KOPT-K1 (cell line): ENCODE data around the gene TGFBRAP1.
A peak's percentile ranks its signal among the peaks of the same experiment; 100 is the strongest.
"Not testable (repeated sequence)": the region's sequence is repeated elsewhere in the genome, so short reads cannot be mapped to it uniquely, and the experiment has no call there.

ENCODE experiments used
- H3K27ac ChIP-seq: fragments of 200-600 bp; sonication (generic); 2 replicates; pipeline ENCODE4 v1.5.1; 2016; ENCODE audit warnings: antibody characterized with exemption, mild to moderate bottlenecking, low read depth, low read length; ENCODE audit not compliant: poor library complexity, severe bottlenecking
- H3K36me3 ChIP-seq: fragments of 200-600 bp; sonication (generic); 2 replicates; pipeline ENCODE4 v1.5.1; 2017; ENCODE audit warnings: antibody characterized with exemption, mild to moderate bottlenecking, low read length, moderate library complexity; ENCODE audit not compliant: insufficient read depth
- H3K9me3 ChIP-seq: fragments of 200-600 bp; sonication (generic); 2 replicates; pipeline ENCODE4 v1.5.1; 2017; ENCODE audit warnings: antibody characterized with exemption, low read length, mild to moderate bottlenecking; ENCODE audit not compliant: insufficient read depth, poor library complexity, severe bottlenecking

The TGFBRAP1 gene

GRCh38 chr2:105330681-105331375 is 1.3 kb upstream of the TGFBRAP1 start:
- H3K36me3 ChIP-seq: peaks cover 8% of the 10 kb centered on the region; the same call in 1 of the 2 replicates
- H3K27ac ChIP-seq: peak overlapping the region; percentile 89
- no peaks in the 10 kb centered on the region for H3K9me3 ChIP-seq

GRCh38 chr2:105329197-105329554 is 359 bp downstream of the TGFBRAP1 start:
- H3K9me3 ChIP-seq: no peaks in the 10 kb centered on the region

GRCh38 chr2:105328281-105329196 is 996 bp downstream of the TGFBRAP1 start:
- Histone ChIP-seq H3K36me3 (peaks cover 11% of the 10 kb centered on the region; the same call in 1 of the 2 replicates), H3K9me3 (no peaks in the 10 kb centered on the region), H3K27ac (peak overlapping the region; percentile 89)

More at GRCh38 chr2:105329197-105329554, 359 bp downstream of the TGFBRAP1 start:
- Histone ChIP-seq H3K36me3 (peaks cover 14% of the 10 kb centered on the region; the same call in 1 of the 2 replicates), H3K27ac (peak overlapping the region; percentile 89)

- Histone ChIP-seq H3K27ac (no peak overlapping the region), H3K9me3 (no peaks in the 10 kb centered on the region), H3K36me3 (peaks cover 14% of the 10 kb centered on the region; the same call in 1 of the 2 replicates)
These were observed 1.8 kb downstream of the TGFBRAP1 start for GRCh38 chr2:105327690-105328089.

- H3K27ac ChIP-seq, H3K9me3 ChIP-seq: not testable (repeated sequence)
- H3K36me3 ChIP-seq: peaks cover 18% of the 10 kb centered on the region; the same call in 1 of the 2 replicates
These were observed 2.3 kb downstream of the TGFBRAP1 start for GRCh38 chr2:105327271-105327670.

GRCh38 chr2:105325389-105325963 is 4.1 kb downstream of the TGFBRAP1 start:
- H3K27ac ChIP-seq: no peak overlapping the region

GRCh38 chr2:105324732-105325131 is 4.8 kb downstream of the TGFBRAP1 start:
- no peak overlapping the region for H3K27ac ChIP-seq
- peaks cover 18% of the 10 kb centered on the region; the same call in 1 of the 2 replicates for H3K36me3 ChIP-seq
- no peaks in the 10 kb centered on the region for H3K9me3 ChIP-seq

More at GRCh38 chr2:105325389-105325963, 4.1 kb downstream of the TGFBRAP1 start:
- peaks cover 18% of the 10 kb centered on the region; the same call in 1 of the 2 replicates for H3K36me3 ChIP-seq
- H3K9me3 ChIP-seq: no peaks in the 10 kb centered on the region

GRCh38 chr2:105324101-105324500 is 5.4 kb downstream of the TGFBRAP1 start:
- Histone ChIP-seq H3K9me3 (no peaks in the 10 kb centered on the region), H3K36me3 (peaks cover 18% of the 10 kb centered on the region; the same call in 1 of the 2 replicates), H3K27ac (no peak overlapping the region)

GRCh38 chr2:105323111-105323510 is 6.4 kb downstream of the TGFBRAP1 start:
- H3K36me3 ChIP-seq: peaks cover 18% of the 10 kb centered on the region; the same call in 1 of the 2 replicates
- no peaks in the 10 kb centered on the region for H3K9me3 ChIP-seq
- H3K27ac ChIP-seq: no peak overlapping the region

- no peak overlapping the region for H3K27ac ChIP-seq
- peaks cover 18% of the 10 kb centered on the region; the same call in 1 of the 2 replicates for H3K36me3 ChIP-seq
- H3K9me3 ChIP-seq: no peaks in the 10 kb centered on the region
These were observed 7.5 kb downstream of the TGFBRAP1 start for GRCh38 chr2:105321875-105322646.

GRCh38 chr2:105320651-105321215 is 8.8 kb downstream of the TGFBRAP1 start:
- Histone ChIP-seq H3K9me3 (no peaks in the 10 kb centered on the region), H3K36me3 (peaks cover 18% of the 10 kb centered on the region; the same call in 1 of the 2 replicates), H3K27ac (no peak overlapping the region)

GRCh38 chr2:105317937-105318336 is 11.6 kb downstream of the TGFBRAP1 start:
- H3K27ac ChIP-seq: no peak overlapping the region
- H3K9me3 ChIP-seq: no peaks in the 10 kb centered on the region
- H3K36me3 ChIP-seq: peaks cover 6% of the 10 kb centered on the region; the same call in 1 of the 2 replicates

GRCh38 chr2:105315314-105315713 is 14.2 kb downstream of the TGFBRAP1 start:
- no peak overlapping the region for H3K27ac ChIP-seq
- H3K9me3 ChIP-seq: no peaks in the 10 kb centered on the region
- no peaks in the 10 kb centered on the region for H3K36me3 ChIP-seq

- no peaks in the 10 kb centered on the region for H3K36me3 ChIP-seq
- H3K27ac ChIP-seq: no peak overlapping the region
- no peaks in the 10 kb centered on the region for H3K9me3 ChIP-seq
These were observed 15.7 kb downstream of the TGFBRAP1 start for GRCh38 chr2:105313877-105314276.
